Heart left ventricle (tissue), 16 donors: ENCODE data around the gene DLGAP1. TPM values are rescaled to one million over a fixed set of nuclear protein-coding genes. Genes with fewer than 3 reads are reported as not detected.

ENCODE experiments used
- ATAC-seq, 4 donors: fragments of 200-7000 bp; cut with Tn5 transposase; one replicate each; pipeline ENCODE4 v1.9.1; 2020 to 2022; ENCODE audit warnings: moderate library complexity in 4 of 4, mild to moderate bottlenecking in 3 of 4, moderate number of reproducible peaks in 1 of 4
- DNase-seq, 5 donors: peaks; one replicate each; pipeline ENCODE4 v3.0.0-alpha.2; 2020
- H3K27ac ChIP-seq, 12 donors: fragments of 200-600 bp; sonication (generic) in 4 of 12; one replicate each; pipeline versions ENCODE4 v1.5.0 to v1.8.0; 2016 to 2022; ENCODE audit warnings: mild to moderate bottlenecking in 2 of 12
- H3K27me3 ChIP-seq, 9 donors: fragments of 200-600 bp; sonication (generic) in 2 of 9; one replicate each; pipeline versions ENCODE4 v1.5.1 to v1.8.0; 2016 to 2022; ENCODE audit warnings: mild to moderate bottlenecking in 3 of 9
- H3K36me3 ChIP-seq, 9 donors: fragments of 200-600 bp; sonication (generic) in 2 of 9; one replicate each; pipeline versions ENCODE4 v1.5.0 to v1.8.0; 2018 to 2022; ENCODE audit warnings: mild to moderate bottlenecking in 2 of 9
- H3K4me1 ChIP-seq, 12 donors: fragments of 200-600 bp; sonication (generic) in 4 of 12; one replicate each; pipeline versions ENCODE4 v1.5.0 to v1.8.0; 2016 to 2022; ENCODE audit warnings: mild to moderate bottlenecking in 3 of 12
- H3K4me3 ChIP-seq, 12 donors: fragments of 200-600 bp; sonication (generic) in 4 of 12; one replicate each; pipeline versions ENCODE4 v1.5.0 to v1.8.0; 2017 to 2022; ENCODE audit warnings: mild to moderate bottlenecking in 9 of 12, moderate library complexity in 4 of 12
- H3K9me3 ChIP-seq, 12 donors: fragments of 200-600 bp; sonication (generic) in 4 of 12; one replicate each; pipeline versions ENCODE4 v1.5.0 to v1.8.0; 2016 to 2022; ENCODE audit warnings: mild to moderate bottlenecking in 1 of 12
- CTCF ChIP-seq, 12 donors: fragments of 200-600 bp; sonication (generic) in 4 of 12; IDR thresholded peaks; one replicate each; pipeline versions ENCODE4 v1.5.0 to v1.8.0; 2018 to 2022; ENCODE audit warnings: antibody characterized with exemption in 12 of 12, mild to moderate bottlenecking in 5 of 12
- POLR2A ChIP-seq, 2 donors: fragments of 450-650 bp; IDR thresholded peaks; one replicate each; pipeline ENCODE4 v1.6.1; 2017; ENCODE audit warnings: antibody characterized with exemption in 2 of 2, mild to moderate bottlenecking in 2 of 2, moderate library complexity in 2 of 2
- WGBS, 4 donors: extraction: QIAGEN DNeasy Blood & Tissue Kit in 2 of 4; methylation state at CpG; one replicate each; pipeline versions ENCODE4 v1.1.5 to v1.1.7; 2013 to 2018; 5-methylcytosine and 5-hydroxymethylcytosine counted together
- intact Hi-C, 10 donors: fragments of 100-400 bp; cut with DNase I; formaldehyde crosslinking; loops; one replicate each; pipeline versions ENCODE4 v1.11.1 to v1.14.2; 2022
- polyA plus RNA-seq, 2 donors: library from polyadenylated mRNA; stranded (reverse); fragments of 200-250 nt; gene quantifications; one replicate each; pipeline ENCODE4 v1.2.3, GENCODE V29; 2013
- total RNA-seq, 9 donors: library from RNA; depleted of rRNA in 2 of 9; stranded (reverse); fragments of >200 nt in 2 of 9; fragmentation: NEBNext Ultra II Directional in 3 of 9; extraction: Animal tissue kit (Norgen Biotek cat#: 25700) in 3 of 9; gene quantifications; one replicate each; pipeline versions ENCODE4 v1.1.0 to v1.2.4, GENCODE V29; 2016 to 2023
- donor health status: ischemic (EF 13 %, LVEDD 7.1; RV severe dilation, severe dysfunction).
- donor health status: healthy with polysubstance abuse.
- donor health status: DM: no; HTN: yes; CAD: no.
- donor health status: DM: no; HTN: no; CAD: no.
- donor health status: ischemic (EF 25% LVEDD 6.9; RV normal size, moderate dysfunction).
- donor health status: ischemic (EF 25% LVEDD 5.7; RV mildly dilated, moderate dysfunction).
- donor health status: healthy.
- donor health status: DM: yes; HTN: yes; CAD: no.
- donor health status: ischemic (EF 35%, LVEDD 5.7; RV mildly dilated, moderate dysfunction).
- donor health status: nonischemic (EF 11% LVEDD 7.7; RV severe dilation, severe dysfunction).
- donor health status: DM: yes; HTN: yes; CAD: no.
- donor health status: PGD.
- donor health status: ischemic (EF 29% LVEDD 5.4; RV normal size, mild dysfunction).
- donor health status: nonischemic (EF 23%, LVEDD 6.1; RV moderate dilation, normal function).

Gene DLGAP1
- total and polyA plus RNA-seq, 11 donors: 0.10 to 5.5 (median 0.40) TPM; not detected in 1

DNA sequence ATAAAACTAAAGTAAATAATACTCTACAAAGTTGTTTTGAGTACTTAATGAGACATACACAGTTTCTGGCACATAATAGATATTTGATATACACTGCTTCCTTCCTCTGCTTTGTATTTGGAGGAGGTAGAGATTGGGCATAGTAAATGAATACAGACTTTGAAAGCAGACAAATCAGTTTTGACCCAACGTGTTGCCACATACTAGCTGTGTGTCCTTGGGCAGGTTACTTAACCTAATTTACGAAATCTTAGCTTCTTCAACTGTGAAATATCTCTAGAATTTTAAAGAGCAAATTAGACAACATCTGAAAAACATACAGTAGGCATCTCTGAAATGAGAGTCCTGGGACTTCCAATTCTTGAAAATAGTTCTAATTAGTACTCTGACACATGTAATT lies 579.7 kb downstream of the DLGAP1 start:
- Histone ChIP-seq H3K27me3 (no peaks in the 10 kb centered on the region), H3K9me3 (no peaks in the 10 kb centered on the region), H3K27ac (no peak overlapping the region), H3K4me1 (peaks cover 0 to 40% (median 0%) of the 10 kb centered on the region in 12 donors), H3K36me3 (no peaks in the 10 kb centered on the region), H3K4me3 (no peak overlapping the region)
- no peak for DNase-seq
- 75 to 82% (median 78%) methylated on average over 2 of the region's 2 CpGs for WGBS, 4 donors
- no peak for ATAC-seq
- no peak for TF ChIP-seq POLR2A (IDR thresholded peaks at IDR 0.05)
- no peak for TF ChIP-seq CTCF (IDR thresholded peaks at IDR 0.05)
- intact Hi-C loops: loop anchor here in 5 of 10 donors (10.0 kb wide), 3 partner anchors 89 to 171 kb away; no protein-coding TSS in a partner anchor

DNA sequence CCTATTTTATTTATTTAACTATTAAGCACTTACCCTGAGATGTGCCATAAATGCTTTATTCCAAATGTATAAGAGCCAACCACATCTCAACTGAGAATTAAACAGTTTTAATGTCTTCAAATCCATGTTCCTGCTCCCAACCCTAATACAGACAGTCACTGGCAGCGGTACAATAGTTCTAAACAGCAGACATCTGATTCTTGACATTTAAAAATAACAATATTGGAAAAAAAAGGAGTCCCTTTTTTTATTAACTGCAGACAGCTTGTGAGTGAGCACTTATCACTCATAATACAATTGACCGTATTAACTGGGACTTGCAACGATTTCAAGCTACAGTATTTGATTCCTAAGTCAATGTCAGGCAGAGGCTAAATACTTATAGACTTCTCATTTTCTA lies 580.5 kb downstream of the DLGAP1 start:
- DNase-seq (no peak), ATAC-seq (no peak)
- intact Hi-C loops: loop anchor here in 8 of 10 donors (5.0 to 10.0 kb wide), 9 partner anchors 48 to 592 kb away; no protein-coding TSS in a partner anchor
- no peaks in the 10 kb centered on the region for H3K36me3 ChIP-seq
- TF ChIP-seq POLR2A (IDR thresholded peaks at IDR 0.05) (no peak), CTCF (IDR thresholded peaks at IDR 0.05) (no peak)
- peak overlapping the region in 6 of 12 donors; percentile 6 to 32 (median 20) for H3K4me3 ChIP-seq
- peaks cover 0 to 40% (median 0%) of the 10 kb centered on the region in 12 donors for H3K4me1 ChIP-seq
- H3K27ac ChIP-seq: no peak overlapping the region
- no peaks in the 10 kb centered on the region for H3K9me3 ChIP-seq
- WGBS, 4 donors: 81 to 87% (median 82%) methylated on average over 3 of the region's 3 CpGs
- no peaks in the 10 kb centered on the region for H3K27me3 ChIP-seq

DNA sequence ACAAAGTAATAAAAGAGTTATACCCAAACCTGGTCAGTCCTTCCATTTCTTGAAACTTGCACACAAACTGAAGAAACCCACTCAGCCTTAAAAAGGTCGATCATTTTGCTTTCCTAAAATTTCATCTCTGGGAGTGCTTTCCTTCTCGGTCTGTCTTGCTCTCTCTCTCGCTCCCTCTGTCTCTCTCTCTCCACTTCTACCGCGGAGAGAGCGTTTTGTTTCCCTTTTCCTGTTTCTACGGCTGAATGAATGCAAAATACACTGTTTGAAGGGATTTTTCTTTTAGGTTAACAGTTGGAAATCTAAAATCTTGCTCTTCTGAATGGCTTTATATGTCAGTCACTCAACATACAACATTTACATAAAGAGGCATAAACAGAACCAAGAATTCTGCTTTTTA lies 581.0 kb downstream of the DLGAP1 start:
- intact Hi-C loops: loop anchor here in 8 of 10 donors (5.0 to 10.0 kb wide), 9 partner anchors 48 to 592 kb away; no protein-coding TSS in a partner anchor
- Histone ChIP-seq H3K36me3 (no peaks in the 10 kb centered on the region), H3K9me3 (no peaks in the 10 kb centered on the region), H3K4me3 (peak overlapping the region in 6 of 12 donors; percentile 6 to 32 (median 20)), H3K27ac (no peak overlapping the region), H3K27me3 (no peaks in the 10 kb centered on the region), H3K4me1 (peaks cover 0 to 40% (median 0%) of the 10 kb centered on the region in 12 donors)
- 38 to 41% (median 40%) methylated on average over 7 of the region's 7 CpGs for WGBS, 4 donors
- TF ChIP-seq POLR2A (IDR thresholded peaks at IDR 0.05) (no peak), CTCF (IDR thresholded peaks at IDR 0.05) (no peak)
- ATAC-seq: no peak
- no peak for DNase-seq

DNA sequence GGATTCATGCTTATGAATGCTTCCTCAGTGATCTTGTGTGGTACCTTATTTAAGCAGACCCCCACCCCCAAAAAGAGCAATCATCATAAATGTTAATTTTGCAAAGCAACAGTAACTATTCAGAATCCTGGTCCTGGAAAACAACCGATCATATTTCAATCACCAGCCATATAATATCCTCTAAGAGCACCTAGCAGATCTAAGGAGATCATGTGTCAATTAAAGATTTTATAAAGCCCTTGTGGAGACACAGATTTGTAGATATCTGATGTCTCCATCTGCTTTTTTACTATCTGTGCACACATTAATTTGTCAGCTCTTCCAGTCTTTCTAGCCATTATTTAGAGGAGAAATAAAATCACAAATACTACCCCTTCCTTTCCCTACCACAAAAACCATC lies 581.4 kb downstream of the DLGAP1 start:
- no peak for TF ChIP-seq POLR2A (IDR thresholded peaks at IDR 0.05)
- TF ChIP-seq CTCF (IDR thresholded peaks at IDR 0.05): no peak
- no peak for ATAC-seq
- Histone ChIP-seq H3K27me3 (no peaks in the 10 kb centered on the region), H3K4me1 (peaks cover 0 to 38% (median 0%) of the 10 kb centered on the region in 12 donors), H3K36me3 (no peaks in the 10 kb centered on the region), H3K27ac (no peak overlapping the region), H3K4me3 (peak overlapping the region in 4 of 12 donors; percentile 6 to 28 (median 20)), H3K9me3 (no peaks in the 10 kb centered on the region)
- no peak for DNase-seq
- 89 to 100% (median 91%) methylated on average over 1 of the region's 1 CpG for WGBS, 4 donors
- intact Hi-C loops: loop anchor here in 8 of 10 donors (5.0 to 10.0 kb wide), 9 partner anchors 49 to 591 kb away; no protein-coding TSS in a partner anchor
